HG03175 (cell line): ENCODE results near the gene GRID1.

ENCODE experiments used
- ATAC-seq: cut with Tn5 transposase; IDR thresholded peaks from one replicate; pipeline ENCODE4 v1.9.1; 2021; ENCODE audit warnings: mild to moderate bottlenecking, moderate library complexity; ENCODE audit not compliant: unreplicated experiment

GRID1 gene

DNA sequence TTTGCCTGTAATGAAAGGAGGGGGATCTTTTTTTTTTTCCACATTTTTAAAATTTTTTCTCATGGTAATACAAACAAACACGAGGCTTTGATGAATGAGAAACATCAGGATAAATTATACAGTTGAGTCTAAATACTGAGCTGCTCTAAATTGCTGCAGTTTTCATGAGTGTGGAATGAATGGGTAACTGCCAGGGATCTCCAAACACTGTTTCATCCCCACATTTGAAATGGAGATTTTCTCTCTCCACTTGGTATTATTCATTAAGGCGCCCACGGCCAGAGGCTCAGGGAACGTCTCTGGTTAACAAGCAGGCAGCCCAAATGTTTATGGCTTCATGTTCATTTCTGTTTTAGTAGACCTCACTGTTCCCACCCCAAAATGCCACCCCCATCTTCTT is 717.1 kb downstream of the GRID1 start:
- no peak for ATAC-seq

DNA sequence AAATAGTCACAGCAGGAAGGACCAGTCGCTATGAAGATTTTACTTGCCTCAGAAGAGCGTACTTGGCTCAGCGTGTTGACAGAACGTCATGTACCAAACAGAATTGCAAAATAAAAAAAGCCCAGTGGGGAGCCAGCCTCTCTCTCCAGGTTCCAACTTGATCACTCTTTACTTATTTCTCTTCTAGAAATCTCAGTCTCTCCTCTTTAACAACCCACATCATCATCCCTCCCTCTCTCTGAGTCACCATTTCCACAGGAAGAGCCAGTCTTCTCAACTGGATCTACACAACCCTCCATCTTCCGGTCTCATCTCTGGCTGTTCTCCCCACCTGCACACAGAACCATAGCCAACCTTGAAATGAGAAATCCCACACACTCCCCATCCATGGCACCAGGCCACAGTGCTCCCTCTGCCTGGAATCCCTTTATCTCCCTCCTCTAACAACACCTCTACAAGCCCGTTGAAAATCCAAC is 718.3 kb downstream of the GRID1 start:
- ATAC-seq = no peak

DNA sequence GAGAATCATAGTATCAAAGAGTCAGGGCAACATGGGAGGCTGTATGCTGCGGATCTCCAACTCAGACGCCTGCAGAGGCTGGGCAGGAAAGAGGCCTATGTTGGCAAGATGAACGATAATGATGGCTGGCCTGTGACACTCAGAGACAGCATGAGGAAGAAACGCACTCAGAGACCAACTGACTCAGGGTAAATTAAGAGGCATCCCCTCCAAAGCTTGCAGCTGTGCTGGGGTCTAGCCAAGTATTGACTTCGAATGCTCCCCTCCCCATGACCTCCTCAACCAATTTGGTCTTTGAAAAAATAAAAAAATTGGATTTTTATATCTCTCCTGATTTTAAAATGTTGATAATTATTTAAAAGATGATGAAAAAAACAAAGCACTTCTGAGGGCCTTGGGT is 718.9 kb downstream of the GRID1 start:
- no peak for ATAC-seq

DNA sequence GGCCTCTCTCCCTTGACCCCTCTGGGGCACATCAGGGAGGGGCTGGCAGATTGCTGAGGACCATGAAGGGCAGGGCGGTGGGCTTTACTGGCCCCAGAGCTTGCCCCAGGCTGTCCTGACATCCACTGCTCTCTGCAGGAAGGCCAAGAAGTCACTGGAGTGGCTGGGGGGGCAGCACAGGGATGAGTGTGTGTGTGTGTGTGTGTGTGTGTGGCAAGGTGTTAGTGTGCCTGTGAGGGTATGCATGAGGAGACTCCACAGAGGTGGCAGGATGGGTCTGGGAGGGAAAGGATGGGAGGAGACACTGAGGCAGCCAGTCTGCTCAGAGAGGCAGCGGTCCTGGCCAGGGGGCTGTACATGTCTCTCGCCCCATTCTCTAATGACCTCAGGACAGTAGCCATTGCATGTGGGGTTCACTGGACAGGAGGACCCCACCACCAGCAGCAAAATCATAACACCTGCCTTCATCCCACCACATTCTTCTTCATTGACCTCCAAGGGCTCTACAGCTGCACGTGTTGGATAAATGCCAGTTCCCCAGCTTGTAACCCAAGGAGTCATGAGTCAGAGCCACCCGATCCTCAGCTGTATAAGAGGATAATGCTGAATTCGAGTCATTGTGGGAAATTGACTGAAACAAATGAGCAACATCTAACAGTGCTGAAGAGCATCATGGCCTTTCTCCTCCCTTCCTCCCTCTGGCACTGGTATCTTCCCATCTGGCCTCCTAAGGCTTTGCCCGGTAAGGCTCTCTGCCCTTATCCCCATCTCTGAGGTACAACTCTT is 720.5 kb downstream of the GRID1 start:
- ATAC-seq = no peak

DNA sequence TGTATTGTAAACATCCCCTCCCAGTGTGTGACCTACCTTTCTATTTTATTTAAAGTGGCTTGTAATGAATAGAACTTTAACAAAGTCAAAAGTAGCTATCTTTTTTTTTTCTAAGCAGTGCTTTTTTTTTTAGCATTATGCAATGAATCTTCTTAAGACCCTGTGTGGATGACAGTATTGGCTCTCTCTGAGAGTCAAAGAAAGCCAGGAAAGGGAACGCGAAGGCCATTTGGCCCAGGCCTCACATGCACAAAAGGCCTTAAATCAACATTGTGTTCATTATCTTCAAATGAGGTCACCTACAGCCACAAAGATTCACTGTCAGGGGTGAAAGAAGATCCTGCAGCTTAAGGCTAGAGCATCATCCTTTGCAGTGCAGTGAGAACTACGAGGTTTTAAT is 721.5 kb downstream of the GRID1 start:
- no peak for ATAC-seq

DNA sequence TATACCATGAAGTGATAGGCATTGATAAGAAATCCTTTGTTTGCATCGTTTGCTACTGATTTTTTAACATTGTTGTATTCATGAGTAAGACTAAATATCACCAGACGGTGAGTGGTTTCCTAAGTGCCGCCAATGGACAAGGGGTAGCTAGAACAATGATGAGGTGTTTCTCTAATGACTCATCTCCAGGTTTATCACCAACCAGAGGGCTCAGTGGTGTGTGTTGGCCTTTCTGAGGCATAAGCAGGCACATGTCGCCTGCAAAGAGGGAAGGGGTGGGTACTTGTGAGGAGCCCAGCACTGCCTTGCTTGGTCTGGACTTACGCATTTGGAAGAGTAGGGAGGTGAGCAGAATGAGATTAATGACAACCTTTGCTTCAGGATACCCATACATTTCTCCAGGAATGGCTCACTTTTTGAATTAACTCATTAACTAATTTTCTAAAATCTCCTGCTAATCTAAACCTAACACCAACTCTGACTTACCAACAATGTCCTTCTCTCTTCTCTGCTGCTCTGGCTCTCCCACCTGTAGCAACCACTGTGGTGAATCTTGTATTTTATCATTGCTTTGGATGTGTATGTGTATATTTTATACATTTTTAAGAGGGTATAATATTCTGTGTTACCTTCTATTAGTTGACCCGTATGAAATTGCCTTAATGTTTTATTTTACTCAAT is 722.6 kb downstream of the GRID1 start:
- no peak for ATAC-seq

DNA sequence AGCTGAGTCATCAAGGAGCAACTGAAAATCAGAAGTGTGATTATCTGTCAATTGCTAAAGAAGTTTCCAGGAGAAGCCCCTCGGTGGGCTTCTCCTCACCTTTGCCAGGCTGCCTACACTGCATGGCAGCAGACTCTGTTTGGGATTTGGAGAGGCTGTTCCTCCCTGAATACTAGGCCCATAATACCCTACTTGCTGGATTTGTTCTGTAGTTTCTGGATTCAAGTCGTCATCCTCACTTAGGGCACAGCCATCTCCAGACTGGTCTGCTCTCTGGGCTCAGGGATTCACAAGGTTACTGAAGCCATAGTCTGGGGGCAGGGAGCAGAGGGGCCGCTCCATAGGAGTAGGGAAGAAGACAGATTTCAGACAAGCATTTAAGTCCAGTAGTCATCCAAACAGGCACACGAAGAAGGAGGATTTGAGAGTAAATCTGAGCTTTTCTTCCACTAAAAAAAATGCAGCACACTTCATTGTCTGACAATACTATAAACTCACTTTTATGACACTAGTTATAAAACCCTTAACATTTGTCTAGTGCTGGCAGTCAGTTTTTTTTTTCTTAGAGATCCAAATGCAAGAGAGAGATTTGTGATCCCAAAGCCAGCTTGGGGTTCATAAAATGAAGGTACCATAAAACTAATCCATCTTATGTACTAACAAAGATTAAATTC is 723.3 kb downstream of the GRID1 start:
- ATAC-seq = no peak

DNA sequence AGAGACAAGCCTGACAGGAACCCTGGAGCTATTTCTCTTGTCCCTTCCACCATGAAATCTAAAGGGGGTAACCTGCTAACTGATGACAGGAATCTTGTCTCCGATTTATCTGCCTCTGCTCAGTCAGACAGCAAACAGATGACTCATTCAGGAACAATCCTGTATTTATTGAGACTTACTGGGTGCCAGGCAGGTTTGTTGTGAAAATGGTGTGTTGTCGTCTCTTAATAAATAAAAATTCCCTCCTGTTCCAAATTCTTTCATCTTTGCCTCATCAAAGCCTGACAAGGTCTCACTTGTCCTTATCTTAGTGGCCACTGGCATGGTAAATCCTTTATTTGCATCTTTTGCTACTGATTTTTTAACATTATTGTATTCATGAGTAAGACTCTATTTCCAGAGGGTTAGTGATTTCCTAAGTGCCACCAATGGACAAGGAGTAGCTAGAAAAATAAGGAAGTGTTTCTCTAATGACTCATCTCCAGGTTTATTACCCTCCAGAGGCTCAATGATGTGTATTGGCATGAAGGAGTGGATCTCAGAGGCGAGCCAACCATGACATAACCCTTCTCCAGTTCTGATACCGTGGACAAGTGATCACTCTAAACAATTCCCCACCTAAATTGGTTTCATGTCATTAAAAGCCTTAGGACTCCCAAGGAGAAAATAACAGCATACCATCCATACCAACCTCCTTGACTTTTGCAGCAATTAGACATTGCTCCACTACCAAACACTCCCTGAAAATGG is 724.0 kb downstream of the GRID1 start:
- ATAC-seq = no peak

DNA sequence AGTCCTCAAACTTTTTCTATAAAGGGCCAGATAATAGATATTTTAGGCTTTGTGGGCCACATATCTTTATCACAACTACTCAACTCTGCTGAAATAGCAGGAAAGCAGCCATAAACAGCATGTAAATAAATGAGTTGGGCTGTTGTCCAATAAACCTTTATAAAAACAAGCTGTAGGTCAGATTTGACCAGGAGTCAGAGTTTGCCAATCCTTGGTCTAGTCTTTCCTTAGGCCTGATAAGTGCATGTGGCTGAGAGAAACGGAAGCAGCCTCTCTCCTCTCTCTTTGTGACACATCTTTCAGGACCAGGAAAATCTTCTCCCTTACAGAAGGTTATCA is 724.5 kb downstream of the GRID1 start:
- ATAC-seq = no peak

DNA sequence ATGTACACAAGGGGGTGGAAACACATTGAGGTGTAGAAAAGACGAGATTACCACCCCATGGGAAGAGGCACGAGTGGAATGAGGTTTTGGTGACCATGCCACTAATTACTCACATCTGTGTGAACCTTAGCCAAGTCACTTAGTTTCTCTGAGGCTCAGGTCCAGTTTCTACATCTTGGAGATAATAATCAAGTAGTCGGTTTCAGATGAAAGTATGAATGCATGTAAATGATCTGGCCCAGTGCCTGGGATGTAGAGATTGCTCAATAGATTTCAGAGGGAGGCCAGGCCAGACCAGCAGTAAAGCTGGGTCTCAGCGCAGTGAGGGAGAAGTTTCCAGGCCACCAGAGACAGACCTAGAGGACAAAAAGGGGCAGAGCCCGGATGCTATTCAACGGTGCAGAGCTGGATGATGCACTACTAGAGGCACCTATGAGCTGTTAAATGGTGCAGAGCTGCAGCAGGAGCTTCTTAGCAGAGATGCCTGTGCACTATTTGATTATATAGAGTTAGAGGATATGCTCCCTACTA is 725.1 kb downstream of the GRID1 start:
- ATAC-seq = no peak

DNA sequence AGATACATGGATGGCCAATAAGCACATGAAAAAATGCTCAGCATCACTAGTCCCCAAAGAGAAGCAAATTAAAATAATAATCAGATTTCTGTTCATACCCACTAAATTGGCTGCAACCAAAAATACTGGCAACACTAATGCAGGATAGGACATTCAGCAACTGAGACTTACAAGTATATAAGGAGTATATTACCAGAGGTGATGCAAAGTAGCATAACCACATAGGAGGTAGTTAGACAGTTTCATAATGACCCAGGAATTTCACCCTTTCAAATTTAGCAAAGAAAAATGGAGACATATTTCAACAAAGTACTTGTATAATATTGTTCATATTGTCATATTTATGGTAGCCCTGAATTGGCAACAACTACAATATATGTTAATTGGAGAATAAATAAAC is 727.8 kb downstream of the GRID1 start:
- ATAC-seq = no peak

DNA sequence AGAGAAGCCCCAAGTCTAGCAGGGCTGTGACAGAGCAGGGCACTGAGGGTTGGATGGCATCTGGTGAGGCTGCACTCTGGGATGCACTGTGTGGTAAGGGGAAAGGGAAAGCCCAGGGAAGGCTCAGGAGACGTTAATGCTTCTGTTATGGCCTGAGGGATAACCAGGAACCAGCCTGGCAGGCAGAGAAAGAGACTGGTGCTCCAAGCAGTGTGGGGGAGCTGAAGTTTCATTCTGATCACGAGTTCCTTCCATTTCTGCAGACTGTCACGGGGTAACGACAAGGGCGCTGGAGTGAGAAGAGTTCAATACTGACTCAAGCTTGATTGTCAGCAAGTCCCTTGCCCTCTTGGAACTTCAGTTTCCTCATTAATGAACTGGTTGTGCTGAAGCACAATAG is 730.9 kb downstream of the GRID1 start:
- ATAC-seq = no peak

DNA sequence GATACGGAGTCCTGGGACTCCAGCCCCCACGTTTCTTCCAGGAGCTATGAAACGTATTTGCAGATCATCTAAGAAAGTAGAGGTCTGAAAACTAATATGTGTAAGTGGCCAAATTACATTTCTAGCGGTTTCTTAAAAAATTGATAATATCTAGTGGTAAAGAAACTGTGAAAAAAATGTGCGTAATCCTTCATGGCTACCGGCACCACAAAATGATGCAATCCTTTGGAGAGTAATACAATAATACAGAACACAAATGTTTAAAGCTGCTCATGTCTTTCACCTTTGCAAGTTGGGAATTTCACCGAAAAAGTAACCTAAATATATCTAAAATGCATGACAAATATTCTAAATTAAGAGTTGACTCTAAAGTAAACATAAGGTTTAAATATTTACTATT is 742.1 kb downstream of the GRID1 start:
- no peak for ATAC-seq

DNA sequence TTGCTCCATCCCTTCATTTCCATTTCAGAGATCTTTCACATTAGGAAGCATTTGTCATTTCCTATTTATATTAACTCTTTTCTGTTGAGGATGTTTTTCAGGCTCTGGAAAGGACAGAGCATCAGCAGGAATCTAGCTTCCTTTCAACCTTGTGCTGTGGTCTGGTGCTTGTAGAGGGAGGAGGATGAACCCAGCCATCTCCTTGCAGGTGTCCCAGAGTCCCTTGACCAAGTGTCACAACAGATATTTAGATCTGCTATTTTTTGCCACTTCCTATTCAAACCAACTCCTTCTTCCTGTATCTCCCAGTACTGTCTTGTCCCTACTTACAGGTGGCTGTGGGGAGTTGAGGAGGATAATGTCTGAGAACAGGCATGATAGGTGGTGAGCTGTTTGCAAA is 742.8 kb downstream of the GRID1 start:
- ATAC-seq = no peak

DNA sequence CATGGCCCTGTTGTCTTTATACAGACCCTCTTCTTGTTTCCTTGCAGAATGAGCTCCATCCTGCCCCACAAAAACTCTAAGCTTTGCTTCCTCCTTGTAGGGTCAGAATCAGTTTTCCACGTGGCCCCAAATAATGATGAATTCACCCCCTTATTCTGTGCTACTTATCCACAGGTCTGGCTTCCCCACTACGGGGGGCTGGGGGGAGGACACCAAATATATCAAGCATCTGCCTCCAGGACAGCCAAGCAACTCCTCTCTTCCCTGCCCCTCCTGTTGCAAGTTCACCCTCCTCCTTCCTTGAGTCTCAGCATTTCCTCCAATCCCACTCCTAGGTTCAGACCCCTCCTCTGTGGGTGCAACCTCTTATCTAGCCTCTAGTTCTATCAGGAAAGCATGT is 743.3 kb downstream of the GRID1 start:
- ATAC-seq = no peak

DNA sequence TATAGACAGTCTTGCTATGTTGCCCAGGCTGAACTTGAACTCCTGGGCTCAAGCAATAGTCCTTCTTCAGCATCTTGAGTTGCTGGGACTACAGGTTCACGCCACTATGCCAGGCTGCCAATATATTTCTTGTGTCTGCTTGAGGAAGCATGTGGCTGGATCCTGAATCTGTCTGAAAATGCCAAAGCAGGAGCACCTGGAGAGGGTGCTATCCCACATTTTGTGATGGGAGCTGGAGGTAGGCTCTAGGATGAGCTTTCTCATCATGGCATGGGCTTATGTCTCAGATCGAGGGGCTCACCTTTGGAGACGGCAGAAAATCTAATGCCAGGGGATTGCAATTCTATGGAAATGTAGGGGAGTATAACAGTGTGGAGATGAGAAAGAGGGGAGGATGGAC is 744.2 kb downstream of the GRID1 start:
- ATAC-seq = no peak

DNA sequence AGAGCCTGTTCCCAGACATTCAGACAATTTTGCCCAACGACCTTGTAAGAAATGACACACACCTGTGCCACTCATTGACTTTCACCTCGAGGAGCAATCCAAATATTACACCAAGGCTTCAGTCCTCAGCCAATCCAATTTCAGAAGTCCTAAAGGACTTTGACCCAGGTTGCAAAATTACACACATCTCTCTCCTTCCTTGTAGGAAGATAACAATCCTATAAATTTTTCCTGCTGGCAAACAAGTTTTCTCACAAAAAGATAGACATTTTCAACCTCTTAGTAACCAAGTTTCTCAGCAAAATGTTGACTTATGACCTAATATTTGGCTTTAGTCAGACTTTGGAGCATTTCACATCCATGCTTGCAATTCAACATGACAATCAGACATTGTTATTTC is 745.0 kb downstream of the GRID1 start:
- no peak for ATAC-seq

DNA sequence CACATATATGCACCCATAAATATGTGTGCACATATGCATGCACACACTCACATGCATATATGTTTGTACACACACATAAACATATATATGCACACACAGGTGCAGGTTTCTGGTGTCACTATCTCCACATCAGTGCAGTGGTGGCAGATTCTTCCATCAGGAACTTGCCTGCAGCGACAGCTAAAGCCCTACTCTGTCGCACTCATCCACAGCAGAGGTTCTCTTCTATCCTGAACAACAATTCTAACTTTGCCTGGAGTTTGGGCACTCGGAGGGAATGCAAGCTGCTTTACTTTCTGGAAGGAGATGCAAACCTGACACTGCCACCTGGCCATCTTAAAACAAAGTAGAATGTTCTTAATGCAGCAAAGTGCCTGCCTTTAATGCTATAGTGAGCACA is 745.8 kb downstream of the GRID1 start:
- ATAC-seq = no peak

DNA sequence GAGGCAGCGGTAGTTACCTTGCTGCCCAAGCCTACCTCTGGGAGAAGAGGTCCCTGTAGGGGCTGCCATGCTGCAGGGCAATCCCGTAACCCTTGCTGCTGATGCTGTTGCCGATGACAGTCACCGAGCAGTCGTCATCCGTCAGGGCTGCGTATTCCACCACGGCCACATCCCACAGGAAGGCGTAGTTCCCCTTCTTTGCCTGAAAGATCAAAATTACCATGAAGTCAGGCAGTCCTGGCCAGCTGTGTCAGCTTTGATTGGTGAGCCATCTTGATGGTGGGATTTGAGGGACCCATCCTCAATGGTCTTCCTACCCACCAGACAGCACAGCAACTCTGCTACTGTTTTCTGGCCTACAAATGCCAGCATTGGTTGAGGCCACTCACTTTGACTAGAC is 746.8 kb downstream of the GRID1 start:
- ATAC-seq = no peak

DNA sequence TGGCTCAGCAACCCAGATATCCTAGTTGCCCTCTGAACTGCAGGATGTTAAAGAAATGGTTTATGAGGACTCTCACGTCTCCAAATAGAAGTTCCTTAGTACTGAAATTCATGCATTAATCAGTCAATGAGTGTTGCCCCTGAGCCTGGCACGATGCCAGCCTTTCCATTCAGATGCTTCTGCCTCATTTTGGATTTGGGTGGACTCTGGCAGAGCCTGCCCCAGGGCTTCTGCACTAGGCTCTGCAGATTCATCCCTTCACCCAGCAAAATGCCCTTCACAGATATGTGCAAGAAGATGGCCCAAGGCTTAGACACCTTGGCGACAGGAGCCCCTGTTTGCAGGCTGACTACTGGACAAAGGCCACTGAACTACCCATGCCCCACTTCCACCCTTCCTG is 747.8 kb downstream of the GRID1 start:
- ATAC-seq = no peak
